CD4-positive, alpha-beta T cell (primary cell): Measurements from ENCODE around the gene MAMSTR. TPM values are rescaled to one million over a fixed set of nuclear protein-coding genes. Genes with fewer than 3 reads are reported as not detected.
A peak's percentile ranks its signal among the peaks of the same experiment; 100 is the strongest.

Source experiments
- ATAC-seq: fragments of 200-7000 bp; cut with Tn5 transposase; one replicate; pipeline ENCODE4 v1.10.0; 2022; ENCODE audit warnings: mild to moderate bottlenecking; ENCODE audit not compliant: poor library complexity
- CTCF ChIA-PET: fragments of 350-600 bp; sonication (Branson Sonifier 250); formaldehyde crosslinking; loops from one replicate; lab custom pipeline; 2021; ENCODE audit warnings: antibody characterized with exemption, inconsistent platforms; lab: Charles Lee
- POLR2A ChIA-PET: fragments of 350-600 bp; sonication (Branson Sonifier 250); formaldehyde crosslinking; loops from one replicate; lab custom pipeline; 2021; ENCODE audit warnings: antibody characterized with exemption, inconsistent platforms; lab: Charles Lee
- DNase-seq, 14 experiments: peaks; one replicate each; pipeline ENCODE4 v3.0.0-alpha.2; 2013 to 2020; ENCODE audit warnings: mixed read lengths in 2 of 14
- H3K27ac ChIP-seq, 2 donors: one replicate each; pipeline versions ENCODE4 v1.5.1 to v1.7.0; 2013; ENCODE audit warnings: low read length in 2 of 2, low read depth in 1 of 2, mild to moderate bottlenecking in 1 of 2
- H3K27me3 ChIP-seq, 2 experiments: 1 replicate in 1 of 2; 2 replicates in 1 of 2; pipeline versions ENCODE4 v1.6.1 to v1.7.0; 2013; ENCODE audit warnings: low read length in 2 of 2, control low read depth in 1 of 2, mild to moderate bottlenecking in 1 of 2, moderate library complexity in 1 of 2; ENCODE audit not compliant: insufficient read depth in 2 of 2, control insufficient read depth in 1 of 2
- H3K36me3 ChIP-seq: one replicate; pipeline ENCODE4 v1.6.1; 2013; ENCODE audit warnings: low read length, control low read depth; ENCODE audit not compliant: insufficient read depth
- H3K4me1 ChIP-seq: one replicate; pipeline ENCODE4 v1.6.1; 2013; ENCODE audit warnings: low read length, control low read depth; ENCODE audit not compliant: insufficient read depth
- H3K4me3 ChIP-seq: one replicate; pipeline ENCODE4 v1.5.1; 2013; ENCODE audit warnings: mild to moderate bottlenecking, low read length, moderate library complexity
- H3K9me3 ChIP-seq, 2 experiments: 1 replicate in 1 of 2; 2 replicates in 1 of 2; pipeline versions ENCODE4 v1.6.1 to v1.7.0; 2013; ENCODE audit warnings: low read length in 2 of 2, mild to moderate bottlenecking in 2 of 2, control low read depth in 1 of 2, moderate library complexity in 1 of 2; ENCODE audit not compliant: control insufficient read depth in 1 of 2, insufficient read depth in 1 of 2
- H3K27ac Mint-ChIP-seq: one replicate; pipeline ENCODE4 v1.8.0; 2020; ENCODE audit warnings: mixed read lengths
- H3K27me3 Mint-ChIP-seq: one replicate; pipeline ENCODE4 v1.8.0; 2021; ENCODE audit warnings: mixed read lengths
- H3K36me3 Mint-ChIP-seq: one replicate; pipeline ENCODE4 v1.8.0; 2021; ENCODE audit warnings: low read depth, mixed read lengths
- H3K4me1 Mint-ChIP-seq: one replicate; pipeline ENCODE4 v1.8.0; 2021; ENCODE audit warnings: low read depth, mixed read lengths
- H3K4me3 Mint-ChIP-seq: one replicate; pipeline ENCODE4 v1.8.0; 2020; ENCODE audit warnings: mild to moderate bottlenecking, mixed read lengths
- H3K9me3 Mint-ChIP-seq: one replicate; pipeline ENCODE4 v1.8.0; 2020; ENCODE audit warnings: mixed read lengths
- CTCF ChIP-seq: fragments of 200-600 bp; IDR thresholded peaks from one replicate; pipeline ENCODE4 v1.8.0; 2022; ENCODE audit warnings: antibody characterized with exemption, mild to moderate bottlenecking
- intact Hi-C, 2 experiments: fragments of 100-400 bp; cut with DNase I in 1 of 2; cut with micrococcal nuclease in 1 of 2; formaldehyde crosslinking; loops; one replicate each; pipeline versions ENCODE4 v1.15.1 to v1.9.0; 2023 to 2025; cut with DNase I, micrococcal nuclease
- total RNA-seq, 174 experiments: library from RNA in 2 of 174; stranded (reverse) in 2 of 174; gene quantifications; one replicate each; pipeline ENCODE4 v1.2.3 and lab custom pipeline; 2021 to 2026

Gene MAMSTR
- total RNA-seq, 2 experiments from 2014 or later = 0.47 to 0.50 TPM

GRCh38 chr19:48685583-48685982 lies 33.9 kb downstream of the MAMSTR start:
- POLR2A ChIA-PET = no interaction called here
- no peak for ATAC-seq

GRCh38 chr19:48683349-48683748 lies 36.2 kb downstream of the MAMSTR start:
- Histone ChIP-seq H3K36me3 (no peaks in the 10 kb centered on the region), H3K4me1 (no peaks in the 10 kb centered on the region), H3K4me3 (no peak overlapping the region), H3K27ac (no peak overlapping the region), H3K9me3 (no peaks in the 10 kb centered on the region), H3K27me3 (no peaks in the 10 kb centered on the region)
- Mint-ChIP-seq H3K36me3 (no peaks in the 10 kb centered on the region), H3K4me1 (no peaks in the 10 kb centered on the region), H3K27me3 (no peaks in the 10 kb centered on the region), H3K27ac (no peak overlapping the region), H3K4me3 (no peak overlapping the region), H3K9me3 (no peaks in the 10 kb centered on the region)
- ChIA-PET POLR2A (no interaction called here), CTCF (no interaction called here)
- no peak for TF ChIP-seq CTCF
- peak in 6 of 14 experiments; percentile 14 to 55 (median 30) for DNase-seq
- intact Hi-C loops = no loop called here
- no peak for ATAC-seq

More at GRCh38 chr19:48685583-48685982, 33.9 kb downstream of the MAMSTR start:
- H3K4me3 ChIP-seq = no peak overlapping the region
- Mint-ChIP-seq H3K27ac (no peak overlapping the region), H3K36me3 (no peaks in the 10 kb centered on the region), H3K4me3 (no peak overlapping the region), H3K27me3 (no peaks in the 10 kb centered on the region), H3K4me1 (no peaks in the 10 kb centered on the region), H3K9me3 (no peaks in the 10 kb centered on the region)
- no peaks in the 10 kb centered on the region for H3K4me1 ChIP-seq
- H3K27me3 ChIP-seq = no peaks in the 10 kb centered on the region
- H3K9me3 ChIP-seq = no peaks in the 10 kb centered on the region
- TF ChIP-seq CTCF = no peak
- no peak for DNase-seq
- H3K27ac ChIP-seq = no peak overlapping the region
- intact Hi-C loops = no loop called here
- CTCF ChIA-PET = no interaction called here
- H3K36me3 ChIP-seq = no peaks in the 10 kb centered on the region

GRCh38 chr19:48681127-48681470 lies 38.4 kb downstream of the MAMSTR start:
- Histone ChIP-seq H3K27me3 (no peaks in the 10 kb centered on the region), H3K27ac (no peak overlapping the region), H3K9me3 (no peaks in the 10 kb centered on the region), H3K36me3 (no peaks in the 10 kb centered on the region), H3K4me1 (no peaks in the 10 kb centered on the region), H3K4me3 (no peak overlapping the region)
- intact Hi-C loops = no loop called here
- Mint-ChIP-seq H3K4me3 (no peak overlapping the region), H3K27me3 (no peaks in the 10 kb centered on the region), H3K36me3 (no peaks in the 10 kb centered on the region), H3K27ac (no peak overlapping the region), H3K4me1 (no peaks in the 10 kb centered on the region), H3K9me3 (no peaks in the 10 kb centered on the region)
- DNase-seq = no peak
- no peak for TF ChIP-seq CTCF
- ChIA-PET CTCF (no interaction called here), POLR2A (no interaction called here)
- ATAC-seq = no peak
